Fibroblast of skin of scalp (primary cell): ENCODE data around the gene IGF2.

Source experiments
- DNase-seq: peaks from one replicate; pipeline ENCODE4 v3.0.0-alpha.2; 2013

Gene IGF2

GRCh38 chr11:2153581-2154194 lies 14.5 kb upstream of the IGF2 start:
- no peak for DNase-seq

GRCh38 chr11:2151500-2152257 lies 12.5 kb upstream of the IGF2 start:
- DNase-seq = peak; percentile 66

GRCh38 chr11:2149864-2150847 lies 11.0 kb upstream of the IGF2 start:
- DNase-seq = peak; percentile 60

GRCh38 chr11:2149460-2149859 lies 10.3 kb upstream of the IGF2 start:
- DNase-seq = no peak

GRCh38 chr11:2148595-2148994 lies 9.4 kb upstream of the IGF2 start:
- no peak for DNase-seq

- no peak for DNase-seq
Observed at GRCh38 chr11:2147391-2147790, 8.2 kb upstream of the IGF2 start.

GRCh38 chr11:2146051-2146450 lies 6.9 kb upstream of the IGF2 start:
- DNase-seq = no peak

GRCh38 chr11:2144544-2145248 lies 5.5 kb upstream of the IGF2 start:
- DNase-seq = no peak

GRCh38 chr11:2143799-2144543 lies 4.8 kb upstream of the IGF2 start:
- DNase-seq = no peak

GRCh38 chr11:2143477-2143798 lies 4.2 kb upstream of the IGF2 start:
- DNase-seq = no peak

GRCh38 chr11:2142762-2143202 lies 3.6 kb upstream of the IGF2 start:
- peak; percentile 64 for DNase-seq

GRCh38 chr11:2142300-2142759 lies 3.1 kb upstream of the IGF2 start:
- no peak for DNase-seq

GRCh38 chr11:2140411-2141400 lies 1.5 kb upstream of the IGF2 start:
- DNase-seq = no peak

GRCh38 chr11:2139621-2140337 lies 590 bp upstream of the IGF2 start:
- no peak for DNase-seq

- DNase-seq = peak; percentile 9
Observed at GRCh38 chr11:2138431-2139122, 612 bp downstream of the IGF2 start.

- DNase-seq = no peak
Observed at GRCh38 chr11:2138068-2138430, 1.1 kb downstream of the IGF2 start.

GRCh38 chr11:2137202-2138067 lies 1.8 kb downstream of the IGF2 start:
- DNase-seq = peak; percentile 61

- no peak for DNase-seq
Observed at GRCh38 chr11:2136952-2137201, 2.3 kb downstream of the IGF2 start.
